SK-N-MC (cell line): ENCODE measurements around the gene ANKDD1B.
"Not testable (repeated sequence)": the region's sequence is repeated elsewhere in the genome, so short reads cannot be mapped to it uniquely, and the experiment has no call there.

ENCODE experiments used
- EZH2 ChIP-seq: fragments of 200-600 bp; sonication (generic); IDR thresholded peaks from one replicate; pipeline ENCODE4 v1.6.1; 2017; ENCODE audit warnings: antibody characterized with exemption
- POLR2AphosphoS5 ChIP-seq: IDR thresholded peaks from 2 replicates; pipeline ENCODE4 v1.6.1; 2012; ENCODE audit warnings: mild to moderate bottlenecking, low read depth, low read length, borderline replicate concordance

GRCh38 chr5:75607341-75607740, 3.9 kb upstream of the ANKDD1B start:
- TF ChIP-seq POLR2AphosphoS5, EZH2: not testable (repeated sequence)
